SK-N-SH (cell line): ENCODE measurements around the gene HIBADH. TPM values are rescaled to one million over a fixed set of nuclear protein-coding genes. Genes with fewer than 3 reads are reported as not detected.

Experiments used
- CTCF ChIA-PET: fragments of 300-600, 350-600 bp; formaldehyde crosslinking; extraction: SDS; loops from one replicate; lab custom pipeline; 2021; lab: Yijun Ruan, JAX
- POLR2A ChIA-PET: fragments of 350-600 bp; sonication (Branson Sonifier 250); formaldehyde crosslinking; extraction: SDS; loops from one replicate; lab custom pipeline; 2020; ENCODE audit warnings: antibody characterized with exemption, inconsistent platforms; lab: Yijun Ruan, JAX
- DNase-seq: peaks from one replicate; pipeline ENCODE4 v3.0.0; 2012
- H2AFZ ChIP-seq: fragments of 200-600 bp; sonication (generic); 2 replicates; pipeline ENCODE4 v1.8.1; 2016; ENCODE audit warnings: antibody characterized with exemption, mild to moderate bottlenecking, low read depth
- H3F3A ChIP-seq: fragments of 200-600 bp; sonication (generic); replicated peaks from 2 replicates; pipeline ENCODE3; 2016; ENCODE audit warnings: antibody characterized with exemption, mild to moderate bottlenecking; ENCODE audit not compliant: insufficient read depth
- H3K27ac ChIP-seq, 2 experiments: fragments of 200-500 bp in 1 of 2; fragments of 200-600 bp in 1 of 2; sonication (Bioruptor generic) in 1 of 2; sonication (generic), shearing (Covaris generic) in 1 of 2; 2 replicates each; pipeline versions ENCODE4 v1.5.1 to v1.6.1; 2014 to 2016; ENCODE audit warnings: low read depth in 2 of 2, inconsistent platforms in 1 of 2, low read length in 1 of 2, mild to moderate bottlenecking in 1 of 2, mixed read lengths in 1 of 2
- H3K27me3 ChIP-seq: fragments of 200-600 bp; sonication (generic), shearing (Covaris generic); 2 replicates; pipeline ENCODE4 v1.6.1; 2016; ENCODE audit warnings: mixed run types; ENCODE audit not compliant: insufficient read depth
- H3K36me3 ChIP-seq, 2 experiments: fragments of 200-500 bp in 1 of 2; fragments of 200-600 bp in 1 of 2; sonication (Bioruptor generic) in 1 of 2; sonication (generic) in 1 of 2; replicated peaks in 1 of 2; 2 replicates each; pipeline versions ENCODE3 to v1.5.1; 2014 to 2016; ENCODE audit warnings: low read length in 1 of 2, mild to moderate bottlenecking in 1 of 2; ENCODE audit not compliant: insufficient read depth in 2 of 2, control insufficient read depth in 1 of 2
- H3K4me1 ChIP-seq, 2 experiments: fragments of 200-500 bp in 1 of 2; fragments of 200-600 bp in 1 of 2; sonication (Bioruptor generic) in 1 of 2; sonication (generic), shearing (Covaris generic) in 1 of 2; 2 replicates each; pipeline versions ENCODE4 v1.5.1 to v1.6.1; 2014 to 2016; ENCODE audit warnings: low read depth in 1 of 2, low read length in 1 of 2, mixed run types in 1 of 2; ENCODE audit not compliant: insufficient read depth in 2 of 2, control insufficient read depth in 1 of 2
- H3K4me2 ChIP-seq: fragments of 200-600 bp; sonication (generic), shearing (Covaris generic); 2 replicates; pipeline ENCODE4 v1.6.1; 2017; ENCODE audit warnings: mixed run types
- H3K4me3 ChIP-seq, 2 experiments: fragments of 200-500 bp in 1 of 2; fragments of 200-600 bp in 1 of 2; sonication (Bioruptor generic) in 1 of 2; sonication (generic), shearing (Covaris generic) in 1 of 2; 2 replicates each; pipeline versions ENCODE4 v1.5.1 to v1.8.1; 2014 to 2016; ENCODE audit warnings: low read depth in 2 of 2, inconsistent platforms in 1 of 2, low read length in 1 of 2, mild to moderate bottlenecking in 1 of 2, mixed read lengths in 1 of 2, moderate library complexity in 1 of 2
- H3K79me2 ChIP-seq: fragments of 200-600 bp; sonication (generic); 2 replicates; pipeline ENCODE4 v1.8.1; 2017; ENCODE audit warnings: mild to moderate bottlenecking; ENCODE audit not compliant: insufficient read depth
- H3K9ac ChIP-seq: fragments of 200-600 bp; sonication (generic); 2 replicates; pipeline ENCODE4 v1.6.1; 2017; ENCODE audit warnings: mixed run types
- H3K9me2 ChIP-seq: fragments of 200-600 bp; sonication (generic); 2 replicates; pipeline ENCODE4 v1.6.1; 2017; ENCODE audit warnings: mixed run types
- H3K9me3 ChIP-seq: fragments of 200-600 bp; sonication (generic); 2 replicates; pipeline ENCODE4 v1.6.1; 2017; ENCODE audit warnings: mixed run types, mild to moderate bottlenecking, moderate library complexity
- H4K20me1 ChIP-seq: fragments of 200-600 bp; sonication (generic); 2 replicates; pipeline ENCODE4 v1.6.1; 2017; ENCODE audit warnings: mild to moderate bottlenecking, mixed run types; ENCODE audit not compliant: insufficient read depth
- CHD2 ChIP-seq: fragments of 150-350 bp; IDR thresholded peaks from 2 replicates; pipeline ENCODE4 v1.6.1; 2018; ENCODE audit warnings: low read length; ENCODE audit not compliant: partially characterized antibody
- ELF1 ChIP-seq: IDR thresholded peaks from 2 replicates; pipeline ENCODE4 v1.4.0; 2012
- EP300 ChIP-seq, 2 experiments: IDR thresholded peaks; 2 replicates each; pipeline versions ENCODE4 v1.4.0 to v1.6.1; 2012; ENCODE audit warnings: borderline replicate concordance in 1 of 2, low read depth in 1 of 2, low read length in 1 of 2
- EZH2phosphoT487 ChIP-seq: fragments of 200-600 bp; sonication (generic); IDR thresholded peaks from 2 replicates; pipeline ENCODE4 v1.6.1; 2017; ENCODE audit warnings: low read depth, mixed run types, mild to moderate bottlenecking, antibody characterized with exemption, moderate library complexity, borderline replicate concordance
- FOXJ3 ChIP-seq: sonication (generic); formaldehyde crosslinking; IDR thresholded peaks from 2 replicates; pipeline ENCODE4 v1.5.1; 2020; ENCODE audit warnings: mild to moderate bottlenecking, missing genetic modification reagents
- GABPA ChIP-seq: IDR thresholded peaks from 2 replicates; pipeline ENCODE4 v1.4.0; 2012; ENCODE audit warnings: low read depth, mild to moderate bottlenecking
- GATA2 ChIP-seq: sonication (generic); formaldehyde crosslinking; IDR thresholded peaks from 2 replicates; pipeline ENCODE4 v1.5.0; 2020; ENCODE audit warnings: mild to moderate bottlenecking, missing genetic modification reagents
- JUND ChIP-seq: IDR thresholded peaks from 2 replicates; pipeline ENCODE4 v1.4.0; 2012
- MEF2A ChIP-seq: IDR thresholded peaks from 2 replicates; pipeline ENCODE4 v1.4.0; 2012; ENCODE audit warnings: low read depth, borderline replicate concordance
- MXI1 ChIP-seq: IDR thresholded peaks from 2 replicates; pipeline ENCODE4 v1.6.1; 2012; ENCODE audit warnings: mild to moderate bottlenecking, low read depth, low read length, improper control_type of control experiment
- NFIC ChIP-seq: IDR thresholded peaks from 2 replicates; pipeline ENCODE4 v1.4.0; 2012; ENCODE audit warnings: borderline replicate concordance
- NRF1 ChIP-seq: IDR thresholded peaks from 2 replicates; pipeline ENCODE4 v1.6.1; 2012; ENCODE audit warnings: low read depth, mild to moderate bottlenecking, low read length
- RCOR1 ChIP-seq: fragments of 150-350 bp; IDR thresholded peaks from 2 replicates; pipeline ENCODE4 v1.6.1; 2017; ENCODE audit warnings: antibody characterized with exemption, low read length
- SIN3A ChIP-seq: IDR thresholded peaks from 2 replicates; pipeline ENCODE4 v1.6.1; 2012; ENCODE audit warnings: low read depth, mild to moderate bottlenecking, low read length, moderate library complexity, borderline replicate concordance
- SMC3 ChIP-seq: IDR thresholded peaks from 2 replicates; pipeline ENCODE4 v1.6.1; 2012; ENCODE audit warnings: low read depth, low read length, improper control_type of control experiment
- TAF1 ChIP-seq: IDR thresholded peaks from 2 replicates; pipeline ENCODE4 v1.6.1; 2012; ENCODE audit warnings: low read depth, mild to moderate bottlenecking, low read length, moderate library complexity, borderline replicate concordance
- TCF12 ChIP-seq: IDR thresholded peaks from 2 replicates; pipeline ENCODE4 v1.4.0; 2012
- TEAD4 ChIP-seq: IDR thresholded peaks from 2 replicates; pipeline ENCODE4 v1.4.0; 2012; ENCODE audit warnings: mild to moderate bottlenecking, borderline replicate concordance; ENCODE audit not compliant: insufficient read depth
- YY1 ChIP-seq: IDR thresholded peaks from 2 replicates; pipeline ENCODE4 v1.4.0; 2012; ENCODE audit warnings: low read depth, mild to moderate bottlenecking
- WGBS: methylation state at CpG from one replicate; pipeline ENCODE4 v1.1.6; 2017; ENCODE audit warnings: low lambda C conversion rate; 5-methylcytosine and 5-hydroxymethylcytosine counted together
- polyA plus RNA-seq, 3 experiments: library from polyadenylated mRNA; depleted of rRNA; stranded (reverse); fragments of >200 nt; gene quantifications; 2 replicates each; pipeline ENCODE4 v1.2.3, GENCODE V29; 2012
- TF ChIP-seq, protein P1 (sequence below): IDR thresholded peaks from 2 replicates; pipeline ENCODE4; 2012
- TF ChIP-seq, protein P2 (sequence below): IDR thresholded peaks from 2 replicates; pipeline ENCODE4 v1.4.0; 2012; ENCODE audit warnings: low read depth, borderline replicate concordance
- TF ChIP-seq, protein P3 (sequence below): IDR thresholded peaks from 2 replicates; pipeline ENCODE4 v1.4.0; 2012; ENCODE audit warnings: low read depth

Gene HIBADH
- polyA plus RNA-seq, 1 of the 3 experiments (the other 2 are of a cell fraction), result 71.8 TPM

GRCh38 chr7:27617651-27618381 lies 44.9 kb downstream of the HIBADH start (continued):
- TF ChIP-seq FOXJ3 (CRISPR knock-in tag), result no peak
- TF ChIP-seq, protein P1, sequence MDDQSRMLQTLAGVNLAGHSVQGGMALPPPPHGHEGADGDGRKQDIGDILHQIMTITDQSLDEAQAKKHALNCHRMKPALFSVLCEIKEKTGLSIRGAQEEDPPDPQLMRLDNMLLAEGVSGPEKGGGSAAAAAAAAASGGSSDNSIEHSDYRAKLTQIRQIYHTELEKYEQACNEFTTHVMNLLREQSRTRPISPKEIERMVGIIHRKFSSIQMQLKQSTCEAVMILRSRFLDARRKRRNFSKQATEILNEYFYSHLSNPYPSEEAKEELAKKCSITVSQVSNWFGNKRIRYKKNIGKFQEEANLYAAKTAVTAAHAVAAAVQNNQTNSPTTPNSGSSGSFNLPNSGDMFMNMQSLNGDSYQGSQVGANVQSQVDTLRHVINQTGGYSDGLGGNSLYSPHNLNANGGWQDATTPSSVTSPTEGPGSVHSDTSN, result no peak

DNA sequence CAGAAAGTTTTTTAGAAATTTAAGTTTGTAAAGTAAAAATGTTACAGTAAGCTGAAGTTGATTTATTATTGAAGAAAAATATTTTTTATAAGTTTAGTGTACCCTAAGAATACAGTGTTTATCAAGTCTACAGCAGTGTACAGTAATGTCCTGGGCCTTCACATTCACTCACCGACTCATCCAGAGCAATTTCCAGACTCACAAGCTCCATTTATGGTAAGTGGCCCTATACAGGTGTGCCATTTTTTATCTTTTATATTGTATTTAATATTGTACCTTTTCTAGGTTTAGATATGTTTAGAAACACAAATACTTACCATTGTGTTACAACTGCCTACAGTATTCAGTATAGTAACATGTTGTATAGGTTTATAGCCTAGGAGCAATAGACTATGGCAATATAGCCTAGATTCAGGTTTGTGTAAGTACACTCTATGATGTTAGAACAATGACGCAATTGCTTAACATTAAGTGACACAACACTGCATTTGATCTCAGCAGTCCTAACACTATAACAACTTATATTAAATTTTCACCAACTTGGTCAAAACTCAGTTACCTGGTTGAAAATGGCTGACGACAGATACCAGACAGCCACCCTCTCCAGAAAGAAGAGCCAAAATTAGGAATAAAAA lies 45.7 kb downstream of the HIBADH start:
- Histone ChIP-seq H3F3A (peaks cover 5% of the 10 kb centered on the region), H3K9me3 (peaks cover 23% of the 10 kb centered on the region), H2AFZ (no peak overlapping the region), H3K4me3 (no peak overlapping the region), H3K27me3 (no peaks in the 10 kb centered on the region), H3K4me2 (no peak overlapping the region), H3K79me2 (0 out of 2 replicates have a peak, but pooled peaks cover 10% of the 10 kb centered on the region), H3K9ac (no peak overlapping the region), H3K36me3 (peaks cover 0 to 45% of the 10 kb centered on the region in 2 experiments), H3K4me1 (no peaks in the 10 kb centered on the region), H3K9me2 (no peaks in the 10 kb centered on the region), H3K27ac (no peak overlapping the region), H4K20me1 (no peaks in the 10 kb centered on the region)
- 70% methylated on average over 3 of the region's 3 CpGs for WGBS
- no peak for DNase-seq
- TF ChIP-seq JUND (no peak), GATA2 (CRISPR knock-in tag) (no peak), FOXJ3 (CRISPR knock-in tag) (no peak), YY1 (no peak), EZH2phosphoT487 (no peak), NFIC (no peak), EP300 (IDR thresholded peaks at IDR 0.05; ENCODE audit: borderline replicate concordance in 1 of 2, low read depth in 1 of 2, low read length in 1 of 2) (no peak)
- TF ChIP-seq, protein P2, sequence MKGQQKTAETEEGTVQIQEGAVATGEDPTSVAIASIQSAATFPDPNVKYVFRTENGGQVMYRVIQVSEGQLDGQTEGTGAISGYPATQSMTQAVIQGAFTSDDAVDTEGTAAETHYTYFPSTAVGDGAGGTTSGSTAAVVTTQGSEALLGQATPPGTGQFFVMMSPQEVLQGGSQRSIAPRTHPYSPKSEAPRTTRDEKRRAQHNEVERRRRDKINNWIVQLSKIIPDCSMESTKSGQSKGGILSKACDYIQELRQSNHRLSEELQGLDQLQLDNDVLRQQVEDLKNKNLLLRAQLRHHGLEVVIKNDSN, result no peak
- POLR2A ChIA-PET, result interaction anchor here (0.6 kb wide), 1 partner anchor 290 kb away, joined by 3 read pairs; no protein-coding TSS in a partner anchor
- CTCF ChIA-PET, result interaction anchor here (0.9 to 1.6 kb wide), 5 partner anchors 11 to 403 kb away, joined by 3 to 8 read pairs (median 5); no protein-coding TSS in a partner anchor

- WGBS, result 91% methylated on average over 2 of the region's 2 CpGs
- DNase-seq, result no peak
- no peak overlapping the region for H3K4me2 ChIP-seq
- H3K27ac ChIP-seq, result no peak overlapping the region
- peaks cover 0 to 44% of the 10 kb centered on the region in 2 experiments for H3K36me3 ChIP-seq
- POLR2A ChIA-PET, result interaction anchor here (0.6 kb wide), 1 partner anchor 289 kb away, joined by 3 read pairs; no protein-coding TSS in a partner anchor
- no peaks in the 10 kb centered on the region for H3K27me3 ChIP-seq
- no peak overlapping the region for H3K9ac ChIP-seq
- H3K79me2 ChIP-seq, result 0 out of 2 replicates have a peak, but pooled peaks cover 10% of the 10 kb centered on the region
- CTCF ChIA-PET, result interaction anchor here (0.9 to 1.7 kb wide), 4 partner anchors 9 to 18 kb away, joined by 3 to 6 read pairs (median 6); no protein-coding TSS in a partner anchor
- peaks cover 0 to 3% of the 10 kb centered on the region in 2 experiments; a peak in 1 of 4 replicates for H3K4me1 ChIP-seq
- H4K20me1 ChIP-seq, result no peaks in the 10 kb centered on the region
- H3K9me3 ChIP-seq, result peaks cover 23% of the 10 kb centered on the region
- no peak overlapping the region for H3K4me3 ChIP-seq
- no peak overlapping the region for H2AFZ ChIP-seq
- peaks cover 5% of the 10 kb centered on the region for H3F3A ChIP-seq
- H3K9me2 ChIP-seq, result no peaks in the 10 kb centered on the region
- no peak for TF ChIP-seq GABPA
- no peak for TF ChIP-seq RCOR1
- no peak for TF ChIP-seq NRF1
- TF ChIP-seq NFIC, result no peak
- TF ChIP-seq MEF2A, result no peak
- TF ChIP-seq SMC3, result no peak
- no peak for TF ChIP-seq SIN3A
- no peak for TF ChIP-seq YY1
- TF ChIP-seq TEAD4, result no peak
- no peak for TF ChIP-seq ELF1
- no peak for TF ChIP-seq CHD2
- no peak for TF ChIP-seq TAF1
- no peak for TF ChIP-seq TCF12
- TF ChIP-seq, protein P1, result no peak
- no peak for TF ChIP-seq EZH2phosphoT487
- no peak for TF ChIP-seq EP300 (IDR thresholded peaks at IDR 0.05; ENCODE audit: borderline replicate concordance in 1 of 2, low read depth in 1 of 2, low read length in 1 of 2)
- no peak for TF ChIP-seq MXI1
- TF ChIP-seq, protein P3, sequence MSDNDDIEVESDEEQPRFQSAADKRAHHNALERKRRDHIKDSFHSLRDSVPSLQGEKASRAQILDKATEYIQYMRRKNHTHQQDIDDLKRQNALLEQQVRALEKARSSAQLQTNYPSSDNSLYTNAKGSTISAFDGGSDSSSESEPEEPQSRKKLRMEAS, result no peak
- TF ChIP-seq, all 33 proteins: peak for 0
Measured at GRCh38 chr7:27616186-27616491, 46.5 kb downstream of the HIBADH start.
